Stimulated activated CD8-positive, alpha-beta memory T cell treated with anti-CD3 and anti-CD28 coated beads, Interleukin-7, amount 100 ng/mL, for 1 hour (primary cell): Measurements from ENCODE around the gene ATP6V1B1.
"Not testable (repeated sequence)": the region's sequence is repeated elsewhere in the genome, so short reads cannot be mapped to it uniquely, and the experiment has no call there.

Source experiments
- DNase-seq, 2 donors: peaks; one replicate each; pipeline ENCODE4 v3.0.0-alpha.2; 2020; ENCODE audit warnings: low read depth in 2 of 2

Gene ATP6V1B1

GRCh38 chr2:70988726-70989648, 53.3 kb downstream of the ATP6V1B1 start:
- DNase-seq, result no peak

- no peak for DNase-seq
These were observed 54.5 kb downstream of the ATP6V1B1 start for GRCh38 chr2:70990216-70990615.

GRCh38 chr2:70991142-70991541, 55.4 kb downstream of the ATP6V1B1 start:
- no peak for DNase-seq

- no peak for DNase-seq
These were observed 56.0 kb downstream of the ATP6V1B1 start for GRCh38 chr2:70991742-70992141.

GRCh38 chr2:70992945-70993853, 57.5 kb downstream of the ATP6V1B1 start:
- no peak for DNase-seq

GRCh38 chr2:70994009-70994698, 58.5 kb downstream of the ATP6V1B1 start:
- no peak for DNase-seq

- DNase-seq, result peak; percentile 80 to 81
These were observed 59.2 kb downstream of the ATP6V1B1 start, which contains the start of gene TEX261 for GRCh38 chr2:70994699-70995425. TSS of gene TEX261 (minus strand) at chr2:70994873. CDS start at chr2:70994757, 116 bp downstream.

- DNase-seq, result no peak
These were observed 59.7 kb downstream of the ATP6V1B1 start for GRCh38 chr2:70995426-70995729.

GRCh38 chr2:70998885-70999284, 63.2 kb downstream of the ATP6V1B1 start:
- DNase-seq, result not testable (repeated sequence)

GRCh38 chr2:70999362-70999761, 63.7 kb downstream of the ATP6V1B1 start:
- no peak for DNase-seq

GRCh38 chr2:70999931-71000330, 64.2 kb downstream of the ATP6V1B1 start:
- not testable (repeated sequence) for DNase-seq

GRCh38 chr2:71000780-71001591, 65.3 kb downstream of the ATP6V1B1 start:
- peak; percentile 64 to 67 for DNase-seq

GRCh38 chr2:71001592-71001927, 65.9 kb downstream of the ATP6V1B1 start:
- DNase-seq, result no peak

GRCh38 chr2:71001981-71002570, 66.4 kb downstream of the ATP6V1B1 start:
- DNase-seq, result no peak

GRCh38 chr2:71003396-71003795, 67.7 kb downstream of the ATP6V1B1 start:
- DNase-seq, result no peak

GRCh38 chr2:71003966-71004755, 68.5 kb downstream of the ATP6V1B1 start:
- DNase-seq, result no peak

- no peak for DNase-seq
These were observed 69.2 kb downstream of the ATP6V1B1 start for GRCh38 chr2:71004857-71005256.

- no peak for DNase-seq
These were observed 69.8 kb downstream of the ATP6V1B1 start for GRCh38 chr2:71005271-71006202.
